Measurements from ENCODE around the gene PCGF6. TPM values are rescaled to one million over a fixed set of nuclear protein-coding genes. Genes with fewer than 3 reads are reported as not detected.

The PCGF6 gene
- 10 to 100 TPM in 1 of 2 donors, 1 to 10 TPM in 1; 7.0 to 13.8 TPM for total RNA-seq

DNA sequence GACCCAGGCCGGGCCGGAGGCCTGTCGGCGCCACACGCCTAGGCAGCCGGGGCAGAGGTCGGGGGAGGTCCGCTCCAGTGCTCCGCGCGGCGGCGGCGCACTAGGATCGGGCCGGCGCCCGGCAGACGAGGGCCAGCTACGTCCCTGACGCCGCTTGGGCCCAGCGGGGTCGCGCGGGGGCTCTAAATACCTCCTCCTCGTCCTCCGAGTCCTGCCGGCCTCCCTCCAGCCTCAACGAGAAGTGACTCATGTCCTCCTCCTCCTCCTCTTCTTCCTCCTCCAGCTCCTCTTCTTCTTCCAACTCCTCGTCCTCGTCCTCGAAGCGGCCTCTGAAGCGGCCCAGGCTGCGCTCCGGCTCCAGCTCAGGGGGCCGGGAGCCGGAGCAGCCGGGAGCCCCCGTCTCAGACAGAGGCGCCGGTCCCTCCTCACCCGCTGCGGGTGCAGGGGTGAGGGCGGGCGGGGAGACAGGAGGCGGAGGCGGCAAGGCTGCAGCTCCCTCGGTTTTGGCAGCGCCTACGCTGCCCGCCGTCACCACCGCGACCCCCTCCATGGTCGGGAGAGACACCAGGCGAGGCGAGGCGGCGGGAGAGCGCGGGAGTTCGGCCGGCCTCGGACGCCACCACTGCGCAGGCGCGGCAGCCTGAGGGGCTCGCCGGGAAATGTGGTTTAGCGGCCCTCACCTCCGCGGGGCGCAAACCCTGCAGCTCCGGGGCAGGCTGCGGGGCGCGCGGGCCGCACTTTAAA, at the start of gene PCGF6:
Gene PCGF6, minus strand, starts transcription at position 624 of the 744 bp plus-strand sequence. Its CDS starts 74 bp downstream, at position 550.
- Histone ChIP-seq H3K4me1 (ENCODE audit: control insufficient read depth in 1 of 2, low read depth in 2 of 2) (peaks cover 4 to 9% of the 10 kb centered on the region in 2 donors), H3K36me3 (peaks cover 6% of the 10 kb centered on the region), H3K9me3 (no peaks in the 10 kb centered on the region), H3K27ac (peak within 1 kb of the TSS; percentile 84 to 87), H3K4me3 (peak within 1 kb of the TSS; percentile 100), H3K27me3 (replicated peaks; ENCODE audit: insufficient read depth) (no peaks in the 10 kb centered on the region)
- no peak for DNase-seq (ENCODE audit: low spot score)
- no peak for TF ChIP-seq CTCF (IDR thresholded peaks at IDR 0.05)
- peak; percentile 68 for ATAC-seq (ENCODE audit: insufficient number of reproducible peaks, low FRiP score, low read depth)

GRCh38 chr10:103397191-103397825, 46.4 kb upstream of the PCGF6 start:
- ATAC-seq (ENCODE audit: insufficient number of reproducible peaks, low FRiP score, low read depth) (no peak), DNase-seq (ENCODE audit: low spot score) (no peak)
- TF ChIP-seq CTCF (IDR thresholded peaks at IDR 0.05), result no peak
- Histone ChIP-seq H3K4me1 (ENCODE audit: control insufficient read depth in 1 of 2, low read depth in 2 of 2) (peaks cover 24 to 40% of the 10 kb centered on the region in 2 donors), H3K4me3 (peak overlapping the region; percentile 95), H3K27ac (no peak overlapping the region), H3K27me3 (replicated peaks; ENCODE audit: insufficient read depth) (no peaks in the 10 kb centered on the region), H3K9me3 (no peaks in the 10 kb centered on the region), H3K36me3 (peaks cover 10% of the 10 kb centered on the region)

DNA sequence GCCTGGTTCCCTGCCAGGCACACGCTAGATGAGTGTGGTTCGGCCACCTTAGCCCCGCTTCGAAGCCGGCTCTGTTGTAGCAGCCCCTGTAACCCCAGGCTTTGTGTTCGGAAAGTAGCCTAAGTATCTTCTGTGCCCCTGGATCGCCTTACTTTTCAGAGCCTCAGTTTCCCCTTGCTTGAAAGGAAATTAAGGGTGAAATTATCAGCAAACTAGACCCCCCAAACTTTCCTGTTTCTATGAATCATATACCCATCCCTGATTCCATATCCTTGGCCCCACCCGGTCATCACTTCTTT, 45.8 kb upstream of the PCGF6 start:
- TF ChIP-seq CTCF (IDR thresholded peaks at IDR 0.05), result no peak
- Histone ChIP-seq H3K36me3 (peaks cover 8% of the 10 kb centered on the region), H3K4me1 (ENCODE audit: control insufficient read depth in 1 of 2, low read depth in 2 of 2) (peaks cover 24 to 40% of the 10 kb centered on the region in 2 donors), H3K27me3 (replicated peaks; ENCODE audit: insufficient read depth) (no peaks in the 10 kb centered on the region), H3K27ac (peak overlapping the region; percentile 57 to 78), H3K4me3 (peak overlapping the region; percentile 95), H3K9me3 (no peaks in the 10 kb centered on the region)
- DNase-seq (ENCODE audit: low spot score) (no peak), ATAC-seq (ENCODE audit: insufficient number of reproducible peaks, low FRiP score, low read depth) (no peak)

DNA sequence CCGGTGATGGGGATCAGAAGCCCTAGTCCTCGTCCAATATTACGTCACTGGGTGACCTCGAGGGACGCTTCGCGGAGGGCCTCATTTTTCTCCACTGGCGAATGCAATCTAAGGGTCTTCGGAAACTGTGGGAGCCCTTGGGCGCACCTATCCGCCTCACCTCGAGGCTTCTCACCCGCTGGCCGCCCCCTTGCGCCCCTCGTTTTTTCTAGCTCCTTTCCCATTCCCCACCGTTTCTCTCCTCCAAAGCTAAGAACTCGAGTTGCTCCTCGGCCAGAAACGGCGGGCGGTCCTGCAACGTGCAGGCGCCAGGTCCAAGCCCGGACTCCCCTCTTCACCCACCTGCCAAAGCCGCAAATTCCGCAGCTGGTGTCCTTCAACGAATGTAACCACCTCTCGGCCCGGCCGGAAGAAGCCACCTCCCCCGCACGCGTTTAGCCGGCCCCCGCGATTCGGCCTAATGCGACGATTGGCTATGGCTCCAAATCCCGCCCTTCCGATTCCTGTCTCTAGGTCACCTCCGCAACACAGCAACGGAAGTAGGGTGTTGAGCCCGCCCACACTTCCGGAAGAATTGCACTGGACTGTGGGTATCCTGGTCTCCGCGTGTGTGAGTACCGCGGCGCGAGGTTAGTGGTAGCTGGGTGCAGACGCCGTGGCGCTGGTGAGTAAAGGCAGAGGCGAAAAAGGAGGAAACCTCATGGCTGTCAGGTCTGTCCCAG, 45.3 kb upstream of the PCGF6 start, which contains the start of the genes ATP5MK and PDCD11:
Gene ATP5MK, minus strand, starts transcription at position 409 of the 722 bp plus-strand sequence. CDS start 4,018 bp downstream, outside the sequence.
Gene PDCD11, plus strand, starts transcription at position 560 of the 722 bp plus-strand sequence. CDS start 1,801 bp downstream, outside the sequence.
- peak; percentile 99 for ATAC-seq (ENCODE audit: insufficient number of reproducible peaks, low FRiP score, low read depth)
- H3K27me3 ChIP-seq (replicated peaks; ENCODE audit: insufficient read depth), result no peaks in the 10 kb centered on the region
- TF ChIP-seq CTCF (IDR thresholded peaks at IDR 0.05), result peak; percentile 21
- peak within 1 kb of the TSS; percentile 95 for H3K4me3 ChIP-seq
- peak; percentile 98 for DNase-seq (ENCODE audit: low spot score)
- H3K36me3 ChIP-seq, result peaks cover 10% of the 10 kb centered on the region
- H3K27ac ChIP-seq, result peak within 1 kb of the TSS; percentile 57 to 78
- no peaks in the 10 kb centered on the region for H3K9me3 ChIP-seq
- peaks cover 24 to 40% of the 10 kb centered on the region in 2 donors for H3K4me1 ChIP-seq (ENCODE audit: control insufficient read depth in 1 of 2, low read depth in 2 of 2)

DNA sequence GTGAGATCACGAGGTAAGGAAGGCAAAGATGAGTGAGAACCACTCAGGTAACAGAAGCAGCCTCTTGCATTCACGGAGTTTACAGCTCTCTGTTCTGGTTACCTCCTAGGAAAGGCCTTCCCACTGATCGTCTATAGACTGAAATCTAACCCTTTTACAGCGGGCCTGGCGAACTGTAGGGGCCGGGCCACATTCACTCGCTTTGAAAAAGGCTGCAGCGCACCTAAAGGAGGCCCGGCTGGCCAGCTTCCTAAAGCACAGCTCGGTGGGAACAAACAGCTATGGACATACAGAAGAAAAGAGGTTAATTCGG, 44.8 kb upstream of the PCGF6 start:
- no peak for TF ChIP-seq CTCF (IDR thresholded peaks at IDR 0.05)
- Histone ChIP-seq H3K36me3 (peaks cover 8% of the 10 kb centered on the region), H3K4me1 (ENCODE audit: control insufficient read depth in 1 of 2, low read depth in 2 of 2) (peaks cover 24 to 40% of the 10 kb centered on the region in 2 donors), H3K27me3 (replicated peaks; ENCODE audit: insufficient read depth) (no peaks in the 10 kb centered on the region), H3K4me3 (peak overlapping the region; percentile 95), H3K9me3 (no peaks in the 10 kb centered on the region), H3K27ac (peak overlapping the region; percentile 36 to 78)
- no peak for ATAC-seq (ENCODE audit: insufficient number of reproducible peaks, low FRiP score, low read depth)
- DNase-seq (ENCODE audit: low spot score), result no peak
